ENCODE measurements around the gene ZNF35. TPM values are rescaled to one million over a fixed set of nuclear protein-coding genes. Genes with fewer than 3 reads are reported as not detected.

Gene ZNF35
- total RNA-seq, 2 donors from 2014 or later, result 16.0 to 16.6 TPM

- Histone ChIP-seq H3K4me3 (ENCODE audit: low read length) (peak overlapping the region; percentile 87), H3K27me3 (ENCODE audit: control insufficient read depth, insufficient read depth, low read length, poor library complexity, severe bottlenecking) (peaks cover 20% of the 10 kb centered on the region), H3K27ac (ENCODE audit: low read depth, low read length) (no peak overlapping the region), H3K4me1 (ENCODE audit: control insufficient read depth, insufficient read depth, low read length) (no peaks in the 10 kb centered on the region), H3K36me3 (ENCODE audit: control insufficient read depth, insufficient read depth, low read length) (peaks cover 33% of the 10 kb centered on the region), H3K9me3 (ENCODE audit: control insufficient read depth, low read length) (peaks cover 57% of the 10 kb centered on the region), H3K9ac (ENCODE audit: extremely low read depth, low read length, poor library complexity, severe bottlenecking) (peak overlapping the region; percentile 37)
- peak overlapping the region; percentile 85 for H3K4me3 Mint-ChIP-seq
- H3K9me3 Mint-ChIP-seq, result peaks cover 77% of the 10 kb centered on the region
- 9 to 27% methylated on average over 10 to 48 of the region's 48 CpGs for WGBS, 2 experiments (ENCODE audit: insufficient coverage in 1 of 2, insufficient read length in 1 of 2)
- peaks cover 37% of the 10 kb centered on the region for H3K27me3 Mint-ChIP-seq (ENCODE audit: insufficient read depth)
- H3K36me3 Mint-ChIP-seq (ENCODE audit: low read depth), result peaks cover 47% of the 10 kb centered on the region
- TF ChIP-seq, protein P1, sequence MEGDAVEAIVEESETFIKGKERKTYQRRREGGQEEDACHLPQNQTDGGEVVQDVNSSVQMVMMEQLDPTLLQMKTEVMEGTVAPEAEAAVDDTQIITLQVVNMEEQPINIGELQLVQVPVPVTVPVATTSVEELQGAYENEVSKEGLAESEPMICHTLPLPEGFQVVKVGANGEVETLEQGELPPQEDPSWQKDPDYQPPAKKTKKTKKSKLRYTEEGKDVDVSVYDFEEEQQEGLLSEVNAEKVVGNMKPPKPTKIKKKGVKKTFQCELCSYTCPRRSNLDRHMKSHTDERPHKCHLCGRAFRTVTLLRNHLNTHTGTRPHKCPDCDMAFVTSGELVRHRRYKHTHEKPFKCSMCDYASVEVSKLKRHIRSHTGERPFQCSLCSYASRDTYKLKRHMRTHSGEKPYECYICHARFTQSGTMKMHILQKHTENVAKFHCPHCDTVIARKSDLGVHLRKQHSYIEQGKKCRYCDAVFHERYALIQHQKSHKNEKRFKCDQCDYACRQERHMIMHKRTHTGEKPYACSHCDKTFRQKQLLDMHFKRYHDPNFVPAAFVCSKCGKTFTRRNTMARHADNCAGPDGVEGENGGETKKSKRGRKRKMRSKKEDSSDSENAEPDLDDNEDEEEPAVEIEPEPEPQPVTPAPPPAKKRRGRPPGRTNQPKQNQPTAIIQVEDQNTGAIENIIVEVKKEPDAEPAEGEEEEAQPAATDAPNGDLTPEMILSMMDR (conservative IDR thresholded peaks at IDR 0.05), result no peak
- H3K27ac Mint-ChIP-seq, result peak overlapping the region; percentile 77
- peaks cover 3% of the 10 kb centered on the region for H3K4me1 Mint-ChIP-seq
- DNase-seq, result peak; percentile 88
These were observed 36.7 kb downstream of the ZNF35 start for GRCh38 chr3:44685128-44685800.

DNA sequence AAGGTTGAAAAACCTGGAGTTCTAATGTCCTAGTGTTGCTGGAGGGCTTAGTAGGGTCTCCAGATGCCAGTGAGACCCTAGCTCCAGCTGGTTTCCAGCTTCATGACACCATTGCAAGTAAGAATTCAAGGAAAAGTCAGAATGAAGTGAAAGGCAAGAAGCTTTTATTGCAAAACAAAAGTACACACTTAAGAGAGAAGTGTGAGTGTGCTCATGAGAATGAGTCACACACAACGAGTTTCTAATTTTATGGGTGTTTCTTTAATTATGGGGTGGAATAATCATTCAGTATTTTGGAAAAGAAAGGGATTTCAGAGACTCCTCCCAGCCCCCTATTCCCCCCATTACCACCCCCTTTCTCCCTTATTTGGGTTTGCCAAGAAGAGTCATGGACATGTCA, 39.4 kb downstream of the ZNF35 start:
- H3K9me3 ChIP-seq (ENCODE audit: control insufficient read depth, low read length), result peaks cover 35% of the 10 kb centered on the region
- TF ChIP-seq, protein P1 (conservative IDR thresholded peaks at IDR 0.05), result no peak
- peaks cover 15% of the 10 kb centered on the region for H3K36me3 ChIP-seq (ENCODE audit: control insufficient read depth, insufficient read depth, low read length)
- Mint-ChIP-seq H3K4me3 (no peak overlapping the region), H3K27me3 (ENCODE audit: insufficient read depth) (peaks cover 61% of the 10 kb centered on the region), H3K36me3 (ENCODE audit: low read depth) (peaks cover 27% of the 10 kb centered on the region), H3K9me3 (peaks cover 57% of the 10 kb centered on the region), H3K4me1 (peaks cover 3% of the 10 kb centered on the region), H3K27ac (no peak overlapping the region)
- 100% methylated on average over 1 of the region's 1 CpG; no CpG with 5 or more reads in 1 of the 2 experiments for WGBS, 2 experiments (ENCODE audit: insufficient coverage in 1 of 2, insufficient read length in 1 of 2)
- no peaks in the 10 kb centered on the region for H3K4me1 ChIP-seq (ENCODE audit: control insufficient read depth, insufficient read depth, low read length)
- H3K9ac ChIP-seq (ENCODE audit: extremely low read depth, low read length, poor library complexity, severe bottlenecking), result no peak overlapping the region
- no peak for DNase-seq
- H3K27ac ChIP-seq (ENCODE audit: low read depth, low read length), result no peak overlapping the region
- H3K27me3 ChIP-seq (ENCODE audit: control insufficient read depth, insufficient read depth, low read length, poor library complexity, severe bottlenecking), result peaks cover 41% of the 10 kb centered on the region
- H3K4me3 ChIP-seq (ENCODE audit: low read length), result no peak overlapping the region

Other genes starting within 250 kb of the ZNF35 start
- gene ZNF445, start 171.1 kb upstream of the ZNF35 start, total RNA-seq, result 10 to 100 TPM; 35.4 to 56.9 TPM
- 10 to 100 TPM; 11.0 to 15.5 TPM for gene ZKSCAN7, start 93.5 kb upstream of the ZNF35 start, total RNA-seq
- gene ZNF660, start 63.8 kb upstream of the ZNF35 start, total RNA-seq, result 10 to 100 TPM; 18.1 to 19.9 TPM
- 10 to 100 TPM; 22.7 to 31.9 TPM for gene ZNF197, start 23.7 kb upstream of the ZNF35 start, total RNA-seq
- 1 to 10 TPM in 1 of 2 donors, under 1 TPM in 1; 0.29 to 1.6 TPM for gene ZNF502, start 63.9 kb downstream of the ZNF35 start, total RNA-seq
- gene ZNF501, start 80.9 kb downstream of the ZNF35 start, total RNA-seq, result 1 to 10 TPM; 5.3 to 6.6 TPM
- 10 to 100 TPM; 42.9 to 46.8 TPM for gene KIAA1143, start 112.9 kb downstream of the ZNF35 start, total RNA-seq
- 10 to 100 TPM; 16.2 to 20.4 TPM for gene KIF15, start 113.1 kb downstream of the ZNF35 start, total RNA-seq
- 10 to 100 TPM; 12.1 to 16.9 TPM for gene TMEM42, start 213.2 kb downstream of the ZNF35 start, total RNA-seq
- not detected for gene TGM4, start 225.9 kb downstream of the ZNF35 start, total RNA-seq